ENCODE data around the gene ENO2.
"Not testable (repeated sequence)": the region's sequence is repeated elsewhere in the genome, so short reads cannot be mapped to it uniquely, and the experiment has no call there.

ENO2 gene

GRCh38 chr12:6902448-6902847 lies 11.9 kb upstream of the ENO2 start:
- no peak for TF ChIP-seq CTCF (IDR thresholded peaks at IDR 0.05; ENCODE audit: low read depth, low read length)
- no peak for DNase-seq (ENCODE audit: extremely low read depth, low read depth)

- TF ChIP-seq CTCF (IDR thresholded peaks at IDR 0.05; ENCODE audit: low read depth, low read length): no peak
- DNase-seq (ENCODE audit: extremely low read depth, low read depth): no peak
These were observed 10.7 kb upstream of the ENO2 start for GRCh38 chr12:6903722-6904121.

GRCh38 chr12:6904280-6905276 lies 9.8 kb upstream of the ENO2 start, which contains the start of gene LRRC23:
TSS of gene LRRC23 (plus strand) at chr12:6904822. CDS start at chr12:6905634, 812 bp downstream.
- no peak for TF ChIP-seq CTCF (IDR thresholded peaks at IDR 0.05; ENCODE audit: low read depth, low read length)
- peak; percentile 82 for DNase-seq (ENCODE audit: extremely low read depth, low read depth)

GRCh38 chr12:6905414-6906040 lies 8.9 kb upstream of the ENO2 start:
- no peak for TF ChIP-seq CTCF (IDR thresholded peaks at IDR 0.05; ENCODE audit: low read depth, low read length)
- no peak for DNase-seq (ENCODE audit: extremely low read depth, low read depth)

- DNase-seq (ENCODE audit: extremely low read depth, low read depth): not testable (repeated sequence)
These were observed 6.2 kb upstream of the ENO2 start for GRCh38 chr12:6908141-6908540.

GRCh38 chr12:6909421-6910145 lies 4.8 kb upstream of the ENO2 start:
- no peak for DNase-seq (ENCODE audit: extremely low read depth, low read depth)

More at GRCh38 chr12:6909421-6910145, 4.8 kb upstream of the ENO2 start:
- no peak for TF ChIP-seq CTCF (IDR thresholded peaks at IDR 0.05; ENCODE audit: low read depth, low read length)

All from AG09319 (cell line).